Endothelial cell of umbilical vein (primary cell): ENCODE measurements around the gene SFTPA1. TPM values are rescaled to one million over a fixed set of nuclear protein-coding genes. Genes with fewer than 3 reads are reported as not detected.

Experiments
- Bru-seq: library from RNA; stranded (reverse); fragments of 400-500 nt; gene quantifications from one replicate; lab custom pipeline; 2021; lab: Mats Ljungman, UMichigan
- BruChase-seq, 2 experiments: library from RNA; stranded (reverse); fragments of 400-500 nt; gene quantifications; one replicate each; lab custom pipeline; 2021; lab: Mats Ljungman, UMichigan
- BruUV-seq: library from RNA; stranded (reverse); fragments of 400-500 nt; replicated peaks from 2 replicates; lab custom pipeline; 2021; lab: Mats Ljungman, UMichigan
- CTCF ChIA-PET: fragments of 300-600, 350-600 bp; sonication (Branson Sonifier 250); formaldehyde crosslinking; loops from one replicate; lab custom pipeline; 2021; ENCODE audit warnings: antibody characterized with exemption, inconsistent platforms; lab: Charles Lee
- POLR2A ChIA-PET: fragments of 300-600, 350-600 bp; sonication (Branson Sonifier 250); formaldehyde crosslinking; loops from one replicate; lab custom pipeline; 2021; ENCODE audit warnings: antibody characterized with exemption, inconsistent platforms; lab: Charles Lee
- DNase-seq: peaks from one replicate; pipeline ENCODE4 v3.0.0-alpha.2; 2011; ENCODE audit warnings: low read depth, low spot score
- FAIRE-seq: peaks from 2 replicates; lab custom pipeline; 2011; peaks lifted over from hg19 to GRCh38; lab: Jason Lieb, UNC
- H2AFZ ChIP-seq: 2 replicates; pipeline ENCODE4 v1.6.0; 2012; ENCODE audit warnings: low read depth, low read length, control low read depth, inconsistent platforms
- H3K27ac ChIP-seq: 2 replicates; pipeline ENCODE4 v1.5.1; 2011; ENCODE audit warnings: low read depth, mild to moderate bottlenecking, control low read depth, low read length, moderate library complexity; ENCODE audit not compliant: insufficient read depth
- H3K27me3 ChIP-seq, 2 experiments: 2 replicates each; pipeline versions ENCODE4 v1.6.0 to v1.6.1; 2011; ENCODE audit warnings: low read length in 2 of 2, mixed read lengths in 1 of 2; ENCODE audit not compliant: control insufficient read depth in 2 of 2, insufficient read depth in 2 of 2
- H3K36me3 ChIP-seq, 2 experiments: 2 replicates in 1 of 2; 3 replicates in 1 of 2; pipeline ENCODE4 v1.5.1; 2011; ENCODE audit warnings: low read length in 2 of 2, mild to moderate bottlenecking in 1 of 2, moderate library complexity in 1 of 2; ENCODE audit not compliant: control insufficient read depth in 2 of 2, insufficient read depth in 2 of 2; ENCODE audit errors: extremely low read depth in 1 of 2
- H3K4me1 ChIP-seq: 3 replicates; pipeline ENCODE4 v1.5.1; 2011; ENCODE audit warnings: mild to moderate bottlenecking, low read length; ENCODE audit not compliant: control insufficient read depth, insufficient read depth; ENCODE audit errors: extremely low read depth
- H3K4me2 ChIP-seq: 2 replicates; pipeline ENCODE4 v1.6.1; 2011; ENCODE audit warnings: low read length, control low read depth, mixed read lengths; ENCODE audit not compliant: insufficient read depth
- H3K4me3 ChIP-seq, 3 experiments: fragments of 200-600 bp in 1 of 3; sonication (generic), shearing (Covaris generic) in 1 of 3; replicated peaks in 1 of 3; 2 replicates each; pipeline ENCODE4 v1.5.1; 2011 to 2016; ENCODE audit warnings: control low read depth in 3 of 3, low read length in 3 of 3, mild to moderate bottlenecking in 2 of 3, inconsistent platforms in 1 of 3, low read depth in 1 of 3, moderate library complexity in 1 of 3; ENCODE audit not compliant: insufficient read depth in 1 of 3
- H3K79me2 ChIP-seq: 2 replicates; pipeline ENCODE4 v1.6.0; 2012; ENCODE audit warnings: low read length, inconsistent platforms; ENCODE audit not compliant: control insufficient read depth, insufficient read depth
- H3K9ac ChIP-seq: replicated peaks from 2 replicates; pipeline ENCODE3; 2011; ENCODE audit warnings: low read length, control low read depth; ENCODE audit not compliant: insufficient read depth; ENCODE audit errors: extremely low read depth
- H3K9me1 ChIP-seq: replicated peaks from 3 replicates; pipeline ENCODE4 v1.6.0; 2011; ENCODE audit warnings: mild to moderate bottlenecking, low read length; ENCODE audit not compliant: control insufficient read depth, insufficient read depth; ENCODE audit errors: extremely low read depth
- H3K9me3 ChIP-seq: replicated peaks from 2 replicates; pipeline ENCODE4 v1.5.1; 2012; ENCODE audit warnings: low read length, inconsistent platforms; ENCODE audit not compliant: control insufficient read depth, insufficient read depth
- H4K20me1 ChIP-seq: replicated peaks from 2 replicates; pipeline ENCODE3; 2011; ENCODE audit warnings: mild to moderate bottlenecking, low read length; ENCODE audit not compliant: control insufficient read depth, insufficient read depth; ENCODE audit errors: extremely low read depth
- EZH2 ChIP-seq: IDR thresholded peaks from 2 replicates; pipeline ENCODE4 v1.6.1; 2012; ENCODE audit warnings: borderline replicate concordance, low read depth, mild to moderate bottlenecking, moderate library complexity, low read length, inconsistent platforms; ENCODE audit not compliant: severe bottlenecking
- FOS ChIP-seq: IDR thresholded peaks from 2 replicates; pipeline ENCODE4 v1.6.1; 2011; ENCODE audit warnings: mild to moderate bottlenecking, low read length, moderate library complexity, borderline replicate concordance; ENCODE audit not compliant: insufficient read depth
- GATA2 ChIP-seq: IDR thresholded peaks from 2 replicates; pipeline ENCODE4 v1.7.0; 2011; ENCODE audit warnings: low read depth, mild to moderate bottlenecking, moderate library complexity, mixed read lengths, low read length; ENCODE audit not compliant: insufficient read length, insufficient read depth
- JUN ChIP-seq: IDR thresholded peaks from 2 replicates; pipeline ENCODE4 v1.6.1; 2011; ENCODE audit warnings: borderline replicate concordance, low read depth; ENCODE audit not compliant: insufficient read length, insufficient read depth
- MYC ChIP-seq: IDR thresholded peaks from one replicate; pipeline ENCODE4 v1.6.1; 2011; ENCODE audit warnings: mild to moderate bottlenecking, low read depth, low read length
- POLR2A ChIP-seq: IDR thresholded peaks from 2 replicates; pipeline ENCODE4 v1.6.1; 2012; ENCODE audit warnings: low read depth, mild to moderate bottlenecking, control low read depth, low read length
- POLR2AphosphoS5 ChIP-seq: IDR thresholded peaks from 2 replicates; pipeline ENCODE4 v1.6.1; 2012; ENCODE audit warnings: low read depth, mild to moderate bottlenecking, control low read depth, low read length, moderate library complexity; ENCODE audit not compliant: insufficient read depth
- dilution Hi-C: fragments of 300-500 bp; cut with MboI; formaldehyde crosslinking; loops from one replicate; pipeline ENCODE4 v1.15.0; 2019; ENCODE audit warnings: low sequenced_read_pairs; ENCODE audit not compliant: extremely low pct_ligation_motif_present
- intact Hi-C: fragments of 100-400 bp; cut with micrococcal nuclease; formaldehyde crosslinking; loops from one replicate; pipeline ENCODE4 v1.10.0; 2022
- long read RNA-seq: library from polyadenylated mRNA; stranded (forward); transcript quantifications from one replicate; pipeline ENCODE4 v2.0.0, GENCODE V29; 2021
- polyA minus RNA-seq, 3 experiments: library from RNA; depleted of rRNA, polyadenylated mRNA; stranded (reverse); fragments of >200 nt; gene quantifications; 1 replicate in 1 of 3; 2 replicates in 2 of 3; pipeline ENCODE4 v1.2.3, GENCODE V29; 2011
- polyA plus RNA-seq, 4 experiments: library from polyadenylated mRNA; depleted of rRNA in 3 of 4; stranded (reverse) in 3 of 4; unstranded in 1 of 4; fragments of >200 nt; gene quantifications; 2 replicates each; pipeline versions ENCODE4 v1.2.1 to v1.2.3, GENCODE V29; 2011 to 2012; ENCODE audit warnings: missing spikeins in 1 of 4
- total RNA-seq: library from RNA; stranded (reverse); gene quantifications from 2 replicates; pipeline ENCODE4 v1.2.3, GENCODE V29; 2021
- TF ChIP-seq, protein P1 (sequence below), 2 donors: IDR thresholded peaks; 1 replicate in 1 of 2; 2 replicates in 1 of 2; pipeline ENCODE4 v1.5.1; 2011; ENCODE audit warnings: low read length in 2 of 2, mild to moderate bottlenecking in 2 of 2, moderate library complexity in 2 of 2, control low read depth in 1 of 2, inconsistent platforms in 1 of 2, low read depth in 1 of 2; ENCODE audit not compliant: insufficient read depth in 1 of 2; ENCODE audit errors: extremely low read depth in 1 of 2
- TF ChIP-seq, protein P2 (sequence below): IDR thresholded peaks from 2 replicates; pipeline ENCODE4 v1.6.1; 2011; ENCODE audit not compliant: insufficient read depth, insufficient read length

SFTPA1 gene
- total RNA-seq (not detected in 2 replicates), polyA plus RNA-seq (not detected in 2 replicates), polyA minus RNA-seq (not detected in 2 replicates), Bru-seq, nascent RNA (not detected), BruChase-seq, experiment 1, labeled RNA remaining after a 6-hour chase (not detected), BruChase-seq, experiment 2, labeled RNA remaining after a 2-hour chase (not detected)
- polyA plus RNA-seq (2011; cell fraction: cytosol; rRNA removed), result not detected in 2 replicates
- not detected in 2 replicates for polyA plus RNA-seq (2011; cell fraction: nucleus; rRNA removed)
- polyA plus RNA-seq (2012), result not detected in 2 replicates
- polyA minus RNA-seq (2011; cell fraction: cytosol; rRNA and poly(A)+ RNA removed), result not detected
- polyA minus RNA-seq (2011; cell fraction: nucleus; rRNA and poly(A)+ RNA removed), result not detected in 2 replicates
- long read RNA-seq, result 0 reads

DNA sequence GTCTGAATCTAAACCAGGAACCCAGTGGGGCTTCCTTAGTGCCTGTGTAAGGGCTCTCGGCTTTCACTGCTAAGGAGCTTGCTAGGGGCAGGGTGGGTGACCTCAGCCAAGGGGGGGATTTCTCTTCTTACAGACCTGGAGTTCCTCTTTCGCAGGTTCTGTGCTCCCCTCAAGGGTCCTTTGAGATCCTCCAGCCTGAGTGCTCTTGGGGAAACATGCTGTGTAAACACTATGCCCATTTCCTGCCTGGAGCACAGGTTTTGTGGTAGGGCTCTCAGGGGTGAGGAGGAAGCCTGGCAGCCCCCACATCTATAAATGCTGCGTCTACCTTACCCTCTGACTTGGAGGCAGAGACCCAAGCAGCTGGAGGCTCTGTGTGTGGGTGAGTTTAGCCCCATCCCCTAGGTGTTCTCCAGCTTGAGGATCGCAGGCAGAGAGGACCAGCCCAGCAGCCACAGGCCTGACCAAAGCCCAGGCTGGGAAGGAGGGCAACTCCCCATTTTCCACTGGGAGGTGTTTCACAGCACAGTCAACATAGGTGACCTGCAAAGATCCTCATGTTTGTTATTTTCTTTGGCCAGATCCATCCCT is at the start of gene SFTPA1:
Gene SFTPA1 (plus strand): TSS at position 339 of the 591 bp plus-strand sequence. CDS start 887 bp downstream, outside the sequence.
- no peaks in the 10 kb centered on the region for H4K20me1 ChIP-seq
- no peak for TF ChIP-seq POLR2A
- TF ChIP-seq, protein P1, sequence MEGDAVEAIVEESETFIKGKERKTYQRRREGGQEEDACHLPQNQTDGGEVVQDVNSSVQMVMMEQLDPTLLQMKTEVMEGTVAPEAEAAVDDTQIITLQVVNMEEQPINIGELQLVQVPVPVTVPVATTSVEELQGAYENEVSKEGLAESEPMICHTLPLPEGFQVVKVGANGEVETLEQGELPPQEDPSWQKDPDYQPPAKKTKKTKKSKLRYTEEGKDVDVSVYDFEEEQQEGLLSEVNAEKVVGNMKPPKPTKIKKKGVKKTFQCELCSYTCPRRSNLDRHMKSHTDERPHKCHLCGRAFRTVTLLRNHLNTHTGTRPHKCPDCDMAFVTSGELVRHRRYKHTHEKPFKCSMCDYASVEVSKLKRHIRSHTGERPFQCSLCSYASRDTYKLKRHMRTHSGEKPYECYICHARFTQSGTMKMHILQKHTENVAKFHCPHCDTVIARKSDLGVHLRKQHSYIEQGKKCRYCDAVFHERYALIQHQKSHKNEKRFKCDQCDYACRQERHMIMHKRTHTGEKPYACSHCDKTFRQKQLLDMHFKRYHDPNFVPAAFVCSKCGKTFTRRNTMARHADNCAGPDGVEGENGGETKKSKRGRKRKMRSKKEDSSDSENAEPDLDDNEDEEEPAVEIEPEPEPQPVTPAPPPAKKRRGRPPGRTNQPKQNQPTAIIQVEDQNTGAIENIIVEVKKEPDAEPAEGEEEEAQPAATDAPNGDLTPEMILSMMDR (IDR thresholded peaks at IDR 0.05; ENCODE audit: extremely low read depth in 1 of 2, insufficient read depth in 1 of 2, low read depth in 1 of 2, low read length in 2 of 2), result no peak
- no peak for TF ChIP-seq GATA2
- no peak for TF ChIP-seq EZH2
- no peak for TF ChIP-seq JUN
- no peak for TF ChIP-seq FOS
- no peak for TF ChIP-seq MYC
- TF ChIP-seq POLR2AphosphoS5, result no peak
- TF ChIP-seq, protein P2, sequence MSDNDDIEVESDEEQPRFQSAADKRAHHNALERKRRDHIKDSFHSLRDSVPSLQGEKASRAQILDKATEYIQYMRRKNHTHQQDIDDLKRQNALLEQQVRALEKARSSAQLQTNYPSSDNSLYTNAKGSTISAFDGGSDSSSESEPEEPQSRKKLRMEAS, result no peak
- no peaks in the 10 kb centered on the region for H3K4me1 ChIP-seq
- no peaks in the 10 kb centered on the region for H3K9me3 ChIP-seq
- peaks cover 0 to 7% of the 10 kb centered on the region in 2 experiments for H3K27me3 ChIP-seq
- no peak within 1 kb of the TSS for H3K4me3 ChIP-seq
- DNase-seq (no peak), FAIRE-seq (no peak)
- ChIA-PET POLR2A (no interaction called here), CTCF (interaction anchor here (0.5 to 0.8 kb wide), 2 partner anchors 74 to 508 kb away, joined by 3 read pairs; no protein-coding TSS in a partner anchor)
- no peaks in the 10 kb centered on the region for H3K9me1 ChIP-seq
- dilution Hi-C loops, result no loop called here
- no peak within 1 kb of the TSS for H3K4me2 ChIP-seq
- H2AFZ ChIP-seq, result no peak within 1 kb of the TSS
- no peak within 1 kb of the TSS for H3K9ac ChIP-seq
- intact Hi-C loops, result no loop called here
- H3K36me3 ChIP-seq, result no peaks in the 10 kb centered on the region
- H3K79me2 ChIP-seq, result no peaks in the 10 kb centered on the region
- BruUV-seq, result no TSS peak
- H3K27ac ChIP-seq, result no peak within 1 kb of the TSS
